NB4 (cell line): ENCODE measurements around the gene PCP4.

ENCODE experiments used
- DNase-seq: peaks from one replicate; pipeline ENCODE4 v3.0.0; 2010; ENCODE audit warnings: low read depth
- H3K4me3 ChIP-seq: one replicate; pipeline ENCODE4 v1.5.1; 2011; ENCODE audit warnings: mild to moderate bottlenecking, low read depth, low read length, moderate library complexity
- CTCF ChIP-seq: IDR thresholded peaks from one replicate; pipeline ENCODE4 v1.5.1; 2012; ENCODE audit warnings: low read depth, low read length
- MAX ChIP-seq: IDR thresholded peaks from 2 replicates; pipeline ENCODE4 v1.6.1; 2011; ENCODE audit warnings: low read depth, low read length
- MYC ChIP-seq: IDR thresholded peaks from 2 replicates; pipeline ENCODE4 v1.6.1; 2011; ENCODE audit warnings: low read depth, low read length
- POLR2A ChIP-seq: IDR thresholded peaks from 2 replicates; pipeline ENCODE4 v1.6.1; 2011; ENCODE audit warnings: mild to moderate bottlenecking; ENCODE audit not compliant: insufficient read length; ENCODE audit errors: extremely low read depth

The PCP4 gene

DNA sequence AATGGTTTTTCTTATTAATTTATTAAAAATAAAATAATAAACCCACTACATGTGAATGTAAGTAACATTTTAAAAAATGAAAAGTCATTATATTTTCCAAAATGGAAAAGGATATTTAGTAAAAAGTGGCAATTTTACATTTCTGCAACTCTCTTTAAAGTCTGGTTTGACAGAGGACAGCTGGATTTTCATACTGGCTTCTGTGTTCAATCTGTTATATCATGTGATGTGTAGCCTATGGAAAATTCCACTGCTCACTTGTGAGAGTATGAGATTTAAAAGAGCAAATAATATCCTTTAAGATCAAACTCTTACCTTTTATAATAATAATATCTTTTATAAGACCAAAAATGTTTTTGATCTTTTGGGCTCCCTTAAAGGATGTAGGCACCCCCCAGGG is 33.7 kb downstream of the PCP4 start:
- DNase-seq = no peak
- TF ChIP-seq CTCF (no peak), MAX (no peak), POLR2A (no peak), MYC (no peak)
- no peak overlapping the region for H3K4me3 ChIP-seq

- DNase-seq = no peak
- TF ChIP-seq CTCF (no peak), MAX (no peak), POLR2A (no peak), MYC (no peak)
- H3K4me3 ChIP-seq = no peak overlapping the region
Observed at GRCh38 chr21:39902986-39903385, 35.7 kb downstream of the PCP4 start.

- H3K4me3 ChIP-seq = no peak overlapping the region
- no peak for DNase-seq
- TF ChIP-seq CTCF (no peak), MAX (no peak), MYC (no peak), POLR2A (no peak)
Observed at GRCh38 chr21:39904457-39904856, 37.2 kb downstream of the PCP4 start.

- no peak for DNase-seq
Observed at GRCh38 chr21:39908265-39908923, 41.2 kb downstream of the PCP4 start.

More at GRCh38 chr21:39908265-39908923, 41.2 kb downstream of the PCP4 start:
- H3K4me3 ChIP-seq = no peak overlapping the region
- no peak for TF ChIP-seq MYC
- no peak for TF ChIP-seq MAX
- TF ChIP-seq POLR2A = no peak
- no peak for TF ChIP-seq CTCF
